Transverse colon (tissue), 4 donors: ENCODE measurements around the gene SLC4A8. TPM values are rescaled to one million over a fixed set of nuclear protein-coding genes. Genes with fewer than 3 reads are reported as not detected.

Experiments
- DNase-seq: peaks from one replicate; pipeline ENCODE4 v3.0.0-alpha.2; 2019
- H3K27ac ChIP-seq, 4 donors: fragments of 200-600 bp; sonication (generic); 2 replicates each; pipeline ENCODE4 v1.5.1; 2016 to 2018; ENCODE audit warnings: inconsistent platforms in 4 of 4
- H3K27me3 ChIP-seq: fragments of 200-600 bp; sonication (generic); 2 replicates; pipeline ENCODE4 v1.5.1; 2017; ENCODE audit warnings: inconsistent platforms
- H3K36me3 ChIP-seq, 4 donors: fragments of 200-600 bp; sonication (generic); 2 replicates each; pipeline ENCODE4 v1.5.1; 2017 to 2019; ENCODE audit warnings: inconsistent platforms in 4 of 4
- H3K4me1 ChIP-seq, 4 donors: fragments of 200-600 bp; sonication (generic); 2 replicates each; pipeline ENCODE4 v1.5.1; 2017 to 2020; ENCODE audit warnings: inconsistent platforms in 4 of 4
- H3K4me3 ChIP-seq, 4 donors: fragments of 200-600 bp; sonication (generic); 1 replicate in 1 of 4; 2 replicates in 3 of 4; pipeline versions ENCODE4 v1.5.1 to v1.6.1; 2017 to 2019; ENCODE audit warnings: inconsistent platforms in 4 of 4
- H3K9me3 ChIP-seq, 2 donors: fragments of 200-600 bp; sonication (generic); 2 replicates each; pipeline ENCODE4 v1.5.1; 2017 to 2019; ENCODE audit warnings: inconsistent platforms in 2 of 2
- EP300 ChIP-seq: sonication (generic); formaldehyde crosslinking; IDR thresholded peaks from one replicate; pipeline ENCODE4 v1.6.1; 2017; ENCODE audit warnings: antibody characterized with exemption, low read depth
- POLR2A ChIP-seq: fragments of 450-650 bp; IDR thresholded peaks from one replicate; pipeline ENCODE4 v1.6.1; 2016; ENCODE audit warnings: antibody characterized with exemption, mild to moderate bottlenecking, moderate library complexity
- POLR2AphosphoS5 ChIP-seq, 3 donors: sonication (generic); formaldehyde crosslinking; IDR thresholded peaks; one replicate each; pipeline ENCODE4 v1.6.1; 2016; ENCODE audit warnings: antibody characterized with exemption in 3 of 3
- WGBS, 2 donors: methylation state at CpG; one replicate each; pipeline ENCODE4 v1.1.5; 2018; ENCODE audit warnings: low coverage in 1 of 2; 5-methylcytosine and 5-hydroxymethylcytosine counted together
- in situ Hi-C, 4 donors: fragments of 200-750 bp; cut with MboI; loops; one replicate each; pipeline versions ENCODE4 v1.15.0 to v1.15.1; 2017; ENCODE audit warnings: low sequenced_read_pairs in 3 of 4, low pct_ligation_motif_present in 1 of 4, low pct_unique_long_range_greater_than_20kb in 1 of 4
- intact Hi-C: fragments of 100-400 bp; cut with DNase I; formaldehyde crosslinking; loops from one replicate; pipeline ENCODE4 v1.15.1; 2023; ENCODE audit warnings: low total_unique reads
- total RNA-seq, 4 donors: library from RNA; depleted of rRNA; stranded (reverse); fragments of >200 nt; gene quantifications; one replicate each; pipeline ENCODE4 v1.1.0, GENCODE V29; 2016
- TF ChIP-seq, protein P1 (sequence below), 5 experiments: fragments of 200-600 bp in 3 of 5; fragments of 450-650 bp in 2 of 5; sonication (generic) in 3 of 5; IDR thresholded peaks; 1 replicate in 2 of 5; 2 replicates in 3 of 5; pipeline ENCODE4 v1.5.1; 2016 to 2017; ENCODE audit warnings: antibody characterized with exemption in 5 of 5, inconsistent platforms in 3 of 5, mild to moderate bottlenecking in 2 of 5, moderate library complexity in 1 of 5

Gene SLC4A8
- total RNA-seq, 4 donors from 2014 or later: 0.64 to 2.2 (median 1.1) TPM; not detected in 1

DNA sequence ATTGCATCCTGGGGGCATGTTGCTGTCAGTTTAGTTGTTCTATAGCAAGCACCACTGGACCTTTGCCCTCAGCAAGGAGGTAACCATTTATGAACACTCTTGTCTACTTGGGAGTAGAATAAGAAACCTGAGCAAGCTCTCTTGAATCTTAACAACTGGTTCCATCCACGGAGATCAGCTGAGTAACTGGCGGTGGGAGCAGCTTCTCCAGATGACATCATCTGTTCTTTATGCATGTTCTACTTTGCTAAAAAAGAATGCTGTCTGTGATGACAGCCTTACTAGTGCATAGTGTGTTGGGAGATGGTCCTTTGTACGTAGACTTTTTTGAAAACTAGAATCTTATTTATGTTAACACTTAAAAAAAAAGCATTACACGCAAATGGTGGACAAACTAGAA lies 17.7 kb downstream of the SLC4A8 start:
- intact Hi-C loops: no loop called here
- WGBS, 2 donors: 50 to 66% methylated on average over 2 to 4 of the region's 4 CpGs
- DNase-seq: no peak

DNA sequence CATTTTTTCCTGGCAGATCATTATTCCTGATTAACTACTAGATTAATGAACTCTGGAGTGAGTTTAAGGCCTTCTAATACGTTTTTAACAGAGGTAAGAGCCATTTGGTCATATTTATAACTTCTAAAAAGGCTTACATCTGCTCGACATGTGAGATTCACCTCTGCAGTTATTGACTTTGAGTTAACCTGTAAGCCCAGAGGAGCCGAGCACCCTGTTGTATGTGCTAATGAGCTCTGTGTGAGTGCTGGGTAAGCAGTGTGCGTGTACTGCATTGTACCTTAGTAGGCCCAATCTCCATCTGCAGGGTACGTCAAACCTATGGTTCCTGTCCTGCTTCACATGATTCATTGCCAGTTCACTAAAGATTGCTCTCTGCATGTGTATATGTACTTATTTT lies 18.9 kb downstream of the SLC4A8 start:
- H3K4me1 ChIP-seq: no peaks in the 10 kb centered on the region
- H3K36me3 ChIP-seq: no peaks in the 10 kb centered on the region
- H3K4me3 ChIP-seq: no peak overlapping the region
- intact Hi-C loops (no loop called here), in situ Hi-C loops (loop anchor here in 1 of 4 donors (10.0 kb wide), 1 partner anchor 61 kb away; no protein-coding TSS in a partner anchor)
- H3K27ac ChIP-seq: no peak overlapping the region
- H3K9me3 ChIP-seq: no peaks in the 10 kb centered on the region
- WGBS, 2 donors: 50 to 81% methylated on average over 2 to 5 of the region's 5 CpGs
- DNase-seq: no peak
- TF ChIP-seq POLR2AphosphoS5 (IDR thresholded peaks at IDR 0.05) (no peak), POLR2A (no peak), EP300 (no peak)
- TF ChIP-seq, protein P1, sequence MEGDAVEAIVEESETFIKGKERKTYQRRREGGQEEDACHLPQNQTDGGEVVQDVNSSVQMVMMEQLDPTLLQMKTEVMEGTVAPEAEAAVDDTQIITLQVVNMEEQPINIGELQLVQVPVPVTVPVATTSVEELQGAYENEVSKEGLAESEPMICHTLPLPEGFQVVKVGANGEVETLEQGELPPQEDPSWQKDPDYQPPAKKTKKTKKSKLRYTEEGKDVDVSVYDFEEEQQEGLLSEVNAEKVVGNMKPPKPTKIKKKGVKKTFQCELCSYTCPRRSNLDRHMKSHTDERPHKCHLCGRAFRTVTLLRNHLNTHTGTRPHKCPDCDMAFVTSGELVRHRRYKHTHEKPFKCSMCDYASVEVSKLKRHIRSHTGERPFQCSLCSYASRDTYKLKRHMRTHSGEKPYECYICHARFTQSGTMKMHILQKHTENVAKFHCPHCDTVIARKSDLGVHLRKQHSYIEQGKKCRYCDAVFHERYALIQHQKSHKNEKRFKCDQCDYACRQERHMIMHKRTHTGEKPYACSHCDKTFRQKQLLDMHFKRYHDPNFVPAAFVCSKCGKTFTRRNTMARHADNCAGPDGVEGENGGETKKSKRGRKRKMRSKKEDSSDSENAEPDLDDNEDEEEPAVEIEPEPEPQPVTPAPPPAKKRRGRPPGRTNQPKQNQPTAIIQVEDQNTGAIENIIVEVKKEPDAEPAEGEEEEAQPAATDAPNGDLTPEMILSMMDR (IDR thresholded peaks at IDR 0.05): no peak
- H3K27me3 ChIP-seq: no peaks in the 10 kb centered on the region

More for the DNA sequence above, 17.7 kb downstream of the SLC4A8 start:
- Histone ChIP-seq H3K27me3 (no peaks in the 10 kb centered on the region), H3K4me3 (no peak overlapping the region), H3K36me3 (no peaks in the 10 kb centered on the region), H3K4me1 (no peaks in the 10 kb centered on the region), H3K27ac (no peak overlapping the region), H3K9me3 (no peaks in the 10 kb centered on the region)
- TF ChIP-seq POLR2A: no peak
- TF ChIP-seq EP300: no peak
- TF ChIP-seq, protein P1 (IDR thresholded peaks at IDR 0.05): no peak
- no peak for TF ChIP-seq POLR2AphosphoS5 (IDR thresholded peaks at IDR 0.05)
- in situ Hi-C loops: loop anchor here in 1 of 4 donors (10.0 kb wide), 1 partner anchor 62 kb away; no protein-coding TSS in a partner anchor

DNA sequence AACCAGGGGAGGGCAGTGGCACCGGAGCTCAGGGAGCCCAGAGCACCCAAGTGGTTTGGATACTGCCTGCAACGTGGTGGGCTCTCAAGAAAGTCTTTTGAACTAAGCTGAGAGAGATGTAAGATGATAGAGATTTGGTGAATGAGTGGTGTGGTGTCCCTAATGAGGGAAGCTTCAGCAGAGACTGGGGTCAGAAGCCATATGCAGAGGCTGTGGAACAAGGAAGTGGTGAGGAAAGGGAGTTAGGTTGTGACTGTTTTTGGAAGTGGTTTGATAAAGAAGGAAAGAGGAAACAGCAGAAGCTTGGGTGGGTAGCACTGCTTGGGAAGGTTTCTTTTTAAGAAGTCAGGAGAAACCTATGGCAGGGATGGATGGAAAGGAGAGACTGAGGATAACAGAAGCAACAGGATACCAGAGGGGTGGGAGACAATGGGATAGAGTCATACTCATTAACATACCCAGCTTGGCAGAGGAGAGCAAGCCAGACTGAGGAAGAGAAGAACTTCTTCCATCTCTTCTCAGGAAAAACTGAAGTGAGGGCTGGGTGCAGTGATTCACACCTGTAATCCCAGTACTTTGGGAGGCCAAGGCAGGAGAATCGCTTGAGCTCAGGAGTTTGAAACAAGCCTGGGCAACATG lies 24.1 kb downstream of the SLC4A8 start:
- WGBS, 2 donors: 80 to 86% methylated on average over 1 to 3 of the region's 3 CpGs
- in situ Hi-C loops (loop anchor here in 1 of 4 donors (10.0 kb wide), 1 partner anchor 56 kb away; no protein-coding TSS in a partner anchor), intact Hi-C loops (no loop called here)
- no peak overlapping the region for H3K27ac ChIP-seq
- H3K4me3 ChIP-seq: no peak overlapping the region
- no peak for DNase-seq
- no peaks in the 10 kb centered on the region for H3K36me3 ChIP-seq
- TF ChIP-seq EP300 (no peak), POLR2A (no peak), POLR2AphosphoS5 (IDR thresholded peaks at IDR 0.05) (no peak)
- TF ChIP-seq, protein P1 (IDR thresholded peaks at IDR 0.05): no peak
- H3K9me3 ChIP-seq: no peaks in the 10 kb centered on the region
- no peaks in the 10 kb centered on the region for H3K4me1 ChIP-seq
- H3K27me3 ChIP-seq: no peaks in the 10 kb centered on the region

DNA sequence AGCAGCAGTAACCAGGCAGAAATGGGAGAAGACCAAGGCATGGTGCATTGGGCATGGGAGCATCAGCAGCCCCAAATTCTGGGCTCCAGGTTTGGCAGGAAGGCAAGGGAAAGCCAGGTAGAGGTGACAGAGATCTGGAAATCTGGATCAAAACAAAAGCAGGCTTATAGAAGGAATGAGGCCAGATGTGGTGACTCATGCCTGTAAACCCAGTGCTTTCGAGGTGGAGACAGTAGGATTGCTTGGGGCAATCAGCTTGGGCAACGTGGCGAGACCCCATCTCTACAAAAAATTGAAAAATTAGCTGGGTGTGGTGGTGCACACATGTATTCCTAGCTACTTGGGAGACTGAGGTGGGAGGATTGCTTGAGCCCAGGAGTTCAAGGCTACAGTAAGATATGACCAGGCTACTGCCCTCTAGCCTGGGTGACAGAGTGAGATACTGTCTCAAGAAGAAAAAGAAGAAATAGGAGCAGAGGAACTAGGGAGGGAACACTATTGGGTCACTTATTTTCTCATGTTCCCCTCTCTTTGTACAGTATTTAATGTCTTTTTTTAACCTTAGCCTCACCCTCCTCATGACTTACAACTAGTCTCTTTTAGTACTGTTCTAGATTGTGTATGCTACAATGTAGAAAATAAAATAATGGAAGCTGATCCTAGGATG lies 25.1 kb downstream of the SLC4A8 start:
- H3K9me3 ChIP-seq: no peaks in the 10 kb centered on the region
- in situ Hi-C loops: loop anchor here in 1 of 4 donors (10.0 kb wide), 1 partner anchor 55 kb away; no protein-coding TSS in a partner anchor
- H3K27ac ChIP-seq: no peak overlapping the region
- H3K36me3 ChIP-seq: no peaks in the 10 kb centered on the region
- TF ChIP-seq POLR2AphosphoS5 (IDR thresholded peaks at IDR 0.05): no peak
- TF ChIP-seq EP300: no peak
- TF ChIP-seq, protein P1 (IDR thresholded peaks at IDR 0.05): no peak
- TF ChIP-seq POLR2A: no peak
- H3K27me3 ChIP-seq: no peaks in the 10 kb centered on the region
- WGBS, 2 donors: 75 to 86% methylated on average over 3 of the region's 3 CpGs
- H3K4me3 ChIP-seq: no peak overlapping the region
- intact Hi-C loops: no loop called here
- no peak for DNase-seq
- H3K4me1 ChIP-seq: no peaks in the 10 kb centered on the region
